NCI-H2196 (cell line): ENCODE data around the gene RXRA.

ENCODE experiments used
- DNase-seq: peaks from one replicate; lab custom pipeline; 2025; ENCODE audit not compliant: unreplicated experiment; lab: John Stamatoyannopoulos, UW

The RXRA gene

GRCh38 chr9:134325813-134326723, at the start of gene RXRA:
RXRA (plus strand) TSS chr9:134326455; CDS start chr9:134326632, 177 bp downstream.
- peak; percentile 88 for DNase-seq

DNA sequence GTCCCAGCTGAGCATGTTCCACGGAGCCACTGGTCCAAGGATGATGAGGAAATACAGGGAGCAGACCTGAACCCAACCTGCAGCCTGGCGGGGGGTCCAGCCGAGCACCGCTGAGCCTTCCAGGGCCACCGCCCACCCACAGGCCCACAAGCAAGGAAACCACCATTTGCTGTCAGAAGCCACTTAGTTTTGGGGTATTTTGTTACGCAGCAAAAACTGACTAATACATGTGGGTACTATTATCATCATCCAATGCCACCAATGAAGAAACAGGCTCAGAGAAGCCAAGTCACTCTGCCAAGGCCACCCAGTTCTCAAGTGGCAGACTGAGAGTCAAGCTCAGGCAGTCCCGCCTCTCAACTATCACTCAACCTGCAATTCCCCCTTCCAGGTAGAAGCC, 48.0 kb upstream of the RXRA start:
- no peak for DNase-seq

GRCh38 chr9:134278974-134279640, 47.1 kb upstream of the RXRA start:
- DNase-seq = no peak

- DNase-seq = no peak
These were observed 44.1 kb upstream of the RXRA start for GRCh38 chr9:134282138-134282650.

GRCh38 chr9:134283111-134283515, 43.1 kb upstream of the RXRA start:
- peak; percentile 91 for DNase-seq

- no peak for DNase-seq
These were observed 42.5 kb upstream of the RXRA start for GRCh38 chr9:134283692-134284265.

GRCh38 chr9:134284273-134284672, 42.0 kb upstream of the RXRA start:
- DNase-seq = no peak

DNA sequence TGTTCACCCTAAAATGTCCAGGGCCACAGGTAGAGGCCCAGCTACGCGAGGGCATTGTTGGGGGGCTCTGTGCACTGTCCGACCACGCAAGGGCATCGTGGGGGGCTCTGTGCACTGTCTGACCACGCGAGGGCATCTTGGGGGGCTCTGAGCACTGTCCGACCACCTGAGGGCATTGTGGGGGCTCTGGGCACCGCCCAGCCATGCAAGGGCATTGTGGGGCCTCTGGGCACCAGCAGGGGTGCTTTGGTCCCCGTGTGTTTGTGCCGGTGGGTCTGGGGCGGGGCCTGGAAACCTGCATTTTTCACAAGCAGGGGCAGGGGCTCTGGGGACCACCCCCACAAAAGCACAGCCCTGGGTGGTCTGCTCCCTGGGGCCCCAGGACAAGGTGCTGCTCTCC, 41.5 kb upstream of the RXRA start:
- DNase-seq = no peak

- DNase-seq = no peak
These were observed 40.9 kb upstream of the RXRA start for GRCh38 chr9:134285215-134285845.

- no peak for DNase-seq
These were observed 39.6 kb upstream of the RXRA start for GRCh38 chr9:134286471-134287245.

GRCh38 chr9:134287591-134288491, 38.4 kb upstream of the RXRA start:
- no peak for DNase-seq

DNA sequence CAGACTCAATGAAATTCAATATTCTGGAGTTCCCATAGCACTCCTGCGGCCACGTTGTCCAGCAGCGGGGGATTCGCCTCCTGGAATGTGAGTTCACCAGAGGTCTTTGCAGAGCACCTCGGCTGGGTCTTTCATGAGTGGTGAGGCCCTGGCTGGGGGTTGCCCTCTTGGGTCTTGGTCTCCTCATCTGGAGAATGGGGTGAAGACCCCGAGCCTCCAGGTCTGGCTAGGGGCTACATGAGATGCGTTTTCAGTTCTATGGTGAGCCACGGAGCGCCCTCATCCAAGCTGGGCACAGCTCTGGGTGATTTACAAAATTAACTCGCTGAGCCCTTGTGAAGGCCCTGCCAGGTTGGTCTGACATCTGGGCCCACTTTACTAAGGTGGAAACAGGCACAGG, 37.5 kb upstream of the RXRA start:
- DNase-seq = no peak

DNA sequence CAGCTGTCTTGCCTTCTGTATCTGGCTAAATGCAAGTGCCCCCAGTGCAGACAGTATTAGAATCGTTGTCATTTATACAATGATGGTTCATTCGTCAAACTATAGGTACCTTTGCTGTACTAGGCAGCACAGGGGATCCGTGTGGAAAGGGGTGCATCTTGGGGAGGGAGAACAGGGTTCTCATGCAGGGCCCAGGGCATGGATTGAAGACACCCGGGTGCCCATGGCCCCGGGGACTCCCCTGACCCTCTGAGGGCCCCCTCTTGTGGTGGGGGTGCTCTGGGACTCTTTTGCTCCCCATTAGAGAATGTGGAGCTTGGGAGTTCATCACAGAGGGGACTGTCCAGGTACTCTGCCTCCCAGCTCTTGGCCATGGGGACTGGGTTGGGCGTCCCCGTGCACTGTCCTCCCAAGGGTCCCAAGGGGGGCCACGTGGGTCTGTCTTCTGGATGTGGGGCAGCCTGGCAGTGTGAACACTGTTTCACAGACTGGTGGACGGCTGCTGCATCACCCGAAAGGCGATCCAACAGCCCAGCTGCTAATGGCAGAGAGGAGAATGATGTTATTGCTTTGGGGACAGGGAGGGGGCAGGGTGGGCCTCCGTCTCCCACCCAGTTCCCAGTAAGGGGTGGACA, 36.9 kb upstream of the RXRA start:
- DNase-seq = no peak

GRCh38 chr9:134290603-134291451, 35.4 kb upstream of the RXRA start:
- DNase-seq = no peak

- no peak for DNase-seq
These were observed 34.8 kb upstream of the RXRA start for GRCh38 chr9:134291452-134291881.

- DNase-seq = no peak
These were observed 34.0 kb upstream of the RXRA start for GRCh38 chr9:134291961-134292871.

DNA sequence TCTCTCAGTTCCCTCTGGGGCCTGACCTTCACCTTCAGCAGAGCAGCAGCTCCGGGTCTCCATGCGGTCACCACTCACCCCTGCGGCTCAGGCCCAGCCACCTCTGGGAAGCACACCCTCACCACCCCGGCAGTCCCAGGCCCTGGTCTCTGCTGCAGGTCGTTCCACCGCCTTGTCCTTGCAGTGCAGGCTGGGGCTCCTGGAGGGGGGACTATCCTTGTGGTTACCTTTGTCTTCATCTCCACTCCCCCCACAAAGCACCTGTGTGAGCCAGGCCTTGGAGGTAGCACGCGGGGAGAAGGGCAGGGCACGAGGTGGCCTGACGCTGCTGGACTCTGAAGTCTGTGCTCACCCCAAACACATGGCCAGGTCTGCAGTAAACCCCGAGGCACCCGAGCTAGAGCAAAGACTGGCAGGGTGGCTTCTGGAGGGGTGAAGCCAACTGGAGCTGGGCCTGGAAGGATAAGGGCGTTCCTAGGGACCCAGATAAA, 33.2 kb upstream of the RXRA start:
- DNase-seq = no peak
